ENCODE data around the gene FRG2.
"Not testable (repeated sequence)": the region's sequence is repeated elsewhere in the genome, so short reads cannot be mapped to it uniquely, and the experiment has no call there.

Gene FRG2

DNA sequence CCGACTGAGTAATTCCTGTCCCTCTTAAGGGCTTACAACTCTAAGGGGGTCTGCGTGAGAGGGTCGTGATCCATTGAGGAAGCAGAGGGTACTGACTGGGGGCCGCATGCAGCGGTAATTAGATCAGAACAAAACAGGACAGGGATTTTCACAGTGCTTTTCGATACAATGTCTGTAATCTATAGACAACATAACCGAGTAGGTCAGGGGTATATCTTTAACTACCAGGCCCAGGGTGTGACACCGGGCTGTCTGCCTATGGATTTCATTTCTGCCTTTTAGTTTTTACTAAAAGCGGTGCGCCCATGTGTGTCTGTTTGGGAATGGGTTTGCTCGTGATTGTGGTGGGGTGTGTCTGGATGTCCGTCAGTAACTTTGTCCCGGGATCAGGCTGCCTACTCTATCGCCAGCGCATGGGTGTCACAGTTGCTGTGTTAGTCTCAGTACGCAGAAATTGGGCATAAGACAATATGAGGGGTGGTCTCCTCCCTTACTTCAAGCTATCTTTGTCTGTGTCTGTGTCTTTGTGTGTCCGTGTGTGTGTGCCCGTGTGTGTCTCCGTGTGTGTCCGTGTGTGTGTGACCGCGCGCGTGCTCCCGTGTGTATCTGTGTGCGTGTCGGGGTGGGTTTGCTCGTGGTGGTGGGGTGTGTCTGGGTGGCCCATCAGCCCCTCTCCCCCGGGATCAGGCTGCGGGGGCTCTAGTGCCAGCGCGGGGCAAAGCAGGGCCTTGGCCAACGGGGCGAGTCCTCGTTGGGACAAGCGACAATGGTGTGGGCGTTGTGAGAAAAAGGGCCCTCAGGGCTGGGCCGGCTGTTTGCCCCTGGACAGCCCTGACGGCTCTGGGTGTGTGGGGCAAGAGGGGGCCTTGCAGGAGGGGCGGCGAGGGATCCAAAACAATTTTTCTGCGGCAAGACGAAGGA, 10.4 kb downstream of the FRG2 start:
- DNase-seq (ENCODE audit: low read depth), result no peak

DNA sequence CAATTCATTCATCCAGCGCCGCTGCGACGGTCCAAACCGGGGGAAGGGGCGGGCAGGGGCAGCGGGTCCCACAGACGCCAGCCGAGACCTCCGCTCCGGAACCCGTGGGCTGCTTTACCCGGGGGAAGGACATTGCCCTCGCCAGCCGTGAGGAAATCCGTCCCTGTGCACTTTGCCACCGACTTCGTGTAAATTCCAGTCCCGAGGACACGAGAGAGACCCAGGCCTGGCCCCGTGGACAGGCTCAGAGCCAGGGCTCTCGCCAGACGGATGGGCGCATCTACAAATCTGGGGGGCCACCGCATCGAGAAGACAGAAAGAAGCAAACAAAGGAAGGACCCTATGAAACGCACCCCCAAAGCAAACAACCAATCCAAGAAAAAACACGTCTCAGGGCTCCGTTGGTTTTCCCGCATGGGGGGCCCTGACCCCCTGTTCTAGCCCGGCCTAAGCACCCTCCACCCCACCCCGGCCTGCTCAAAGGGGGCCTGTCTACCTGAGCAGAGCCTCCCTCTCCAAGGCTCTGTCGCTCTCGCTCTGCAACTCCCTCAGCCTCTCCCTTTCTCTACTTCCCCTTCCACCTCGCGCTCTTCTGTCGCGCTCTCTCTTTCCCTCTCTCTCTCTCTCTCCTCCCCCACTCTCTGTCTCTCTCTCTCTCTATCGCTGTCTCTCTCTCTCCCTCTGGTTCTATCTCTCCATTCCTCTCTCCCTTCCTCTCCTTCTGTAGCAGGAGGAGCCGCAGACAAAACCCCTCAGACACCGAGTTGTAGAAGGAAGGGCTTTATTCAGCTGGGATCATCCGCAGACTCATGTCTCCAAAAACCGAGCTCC, 11.3 kb downstream of the FRG2 start:
- DNase-seq (ENCODE audit: low read depth), result no peak

DNA sequence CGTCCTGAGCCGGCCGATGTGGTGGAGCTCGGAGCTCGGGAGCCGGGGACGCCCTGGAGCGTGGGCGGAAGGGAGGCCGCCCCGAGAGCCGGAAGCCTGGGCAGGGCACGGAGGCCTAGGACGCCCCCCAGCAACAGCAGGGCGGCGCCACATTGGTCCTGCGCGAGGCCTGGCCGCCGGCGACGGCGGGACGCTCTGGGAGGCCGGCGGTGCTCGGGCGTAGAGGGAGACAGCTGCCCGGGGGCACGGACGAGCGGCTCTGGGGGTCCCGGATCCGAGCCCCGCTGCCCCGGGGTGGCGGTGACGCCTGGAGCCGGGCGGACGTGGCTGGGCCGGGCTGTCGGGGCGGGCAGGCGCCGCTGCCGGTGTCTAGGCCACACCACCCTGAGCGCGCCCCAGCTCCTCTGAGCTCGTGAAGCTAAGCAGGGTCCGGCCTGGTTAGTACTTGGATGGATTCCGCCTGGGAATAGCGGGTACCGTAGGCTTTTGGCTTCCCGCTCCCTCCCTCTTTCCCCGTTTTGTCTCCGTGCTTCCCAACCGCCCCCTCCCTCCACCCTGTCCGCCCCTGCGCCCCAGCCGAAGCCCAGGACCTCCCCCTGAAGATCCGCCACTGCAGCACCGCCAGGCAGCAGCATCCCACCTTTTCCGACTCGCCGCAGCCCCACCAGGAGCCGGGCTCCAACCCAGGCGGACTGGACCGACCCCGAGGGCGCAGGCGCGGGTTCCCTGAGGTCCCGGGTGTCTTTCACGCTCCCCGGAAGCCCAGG, 12.1 kb downstream of the FRG2 start:
- no peak for DNase-seq (ENCODE audit: low read depth)

DNA sequence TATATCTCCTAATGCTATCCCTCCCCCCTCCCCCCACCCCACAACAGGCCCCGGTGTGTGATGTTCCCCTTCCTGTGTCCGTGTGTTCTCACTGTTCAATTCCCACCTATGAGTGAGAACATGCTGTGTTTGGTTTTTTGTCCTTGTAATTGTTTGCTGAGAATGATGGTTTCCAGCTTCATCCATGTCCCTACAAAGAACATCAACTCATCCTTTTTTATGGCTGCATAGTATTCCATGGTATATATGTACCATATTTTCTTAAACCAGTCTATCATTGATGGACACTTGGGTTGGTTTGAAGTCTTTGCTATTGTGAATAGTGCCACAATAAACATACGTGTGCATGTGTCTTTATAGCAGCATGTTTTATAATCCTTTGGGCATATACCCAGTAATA, 37.1 kb downstream of the FRG2 start:
- DNase-seq (ENCODE audit: low read depth), result not testable (repeated sequence)

- DNase-seq (ENCODE audit: low read depth), result no peak
Observed at GRCh38 chr4:189988877-189989431, 38.1 kb downstream of the FRG2 start.

DNA sequence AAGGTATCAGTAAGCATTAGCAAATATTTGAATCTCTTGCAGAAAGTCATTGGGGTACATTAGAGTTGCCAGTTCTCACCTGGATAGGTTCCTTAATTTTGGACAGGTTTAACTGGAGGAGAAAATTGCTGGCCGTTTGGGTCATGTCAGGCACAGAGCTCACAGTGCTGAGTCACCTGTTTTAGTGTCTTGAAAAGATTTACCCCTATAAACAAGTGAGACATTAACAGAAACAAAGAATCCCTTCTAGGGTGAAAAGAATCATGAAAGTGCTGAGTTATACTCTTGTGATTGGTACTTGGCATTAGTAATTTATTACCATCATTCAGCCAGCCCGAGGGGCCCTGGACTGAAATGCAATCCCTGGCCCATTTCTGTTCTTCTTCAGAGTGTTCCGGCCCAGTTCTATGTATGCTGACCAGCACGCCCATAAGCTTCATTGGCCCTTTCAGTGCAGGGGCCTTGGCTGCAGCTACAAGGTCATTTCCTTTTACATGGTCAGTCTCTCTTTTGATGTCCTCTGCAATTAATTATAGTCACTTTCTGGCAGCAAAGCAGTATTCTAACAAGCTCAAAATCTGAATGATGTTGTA, 41.3 kb downstream of the FRG2 start:
- not testable (repeated sequence) for DNase-seq (ENCODE audit: low read depth)

DNA sequence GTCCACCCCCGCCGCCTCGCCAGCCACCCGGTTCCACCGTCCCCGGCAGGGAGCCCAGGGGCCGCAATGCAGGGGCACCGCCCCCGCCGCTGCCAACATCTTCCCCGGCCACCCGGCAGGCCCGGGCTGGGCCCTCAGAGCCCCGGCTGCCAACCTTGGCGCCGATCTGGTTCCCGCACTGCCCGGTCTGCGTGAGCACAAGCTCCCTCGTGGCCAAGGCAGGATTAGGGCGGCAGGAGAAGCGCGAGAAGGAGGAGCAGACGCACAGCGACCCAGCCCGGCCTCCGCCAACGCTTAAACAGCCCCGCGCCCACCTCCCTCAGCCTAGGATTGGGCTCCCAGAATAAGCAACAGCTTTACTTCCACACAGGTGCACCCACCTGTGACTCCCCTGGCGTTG, 42.4 kb downstream of the FRG2 start:
- not testable (repeated sequence) for DNase-seq (ENCODE audit: low read depth)

GRCh38 chr4:189983916-189984526, 43.0 kb downstream of the FRG2 start:
- not testable (repeated sequence) for DNase-seq (ENCODE audit: low read depth)

GRCh38 chr4:189981970-189982369, 45.1 kb downstream of the FRG2 start:
- DNase-seq (ENCODE audit: low read depth), result no peak

GRCh38 chr4:189980292-189980691, 46.8 kb downstream of the FRG2 start:
- DNase-seq (ENCODE audit: low read depth), result not testable (repeated sequence)

GRCh38 chr4:189979196-189980047, 47.6 kb downstream of the FRG2 start:
- DNase-seq (ENCODE audit: low read depth), result no peak
